GM12878 (cell line): ENCODE results near the gene HPS6. TPM values are rescaled to one million over a fixed set of nuclear protein-coding genes. Genes with fewer than 3 reads are reported as not detected.

ENCODE experiments used
- ATF3 ChIP-seq: IDR thresholded peaks from 2 replicates; pipeline ENCODE4 v1.6.1; 2011; ENCODE audit warnings: low read depth, mild to moderate bottlenecking, low read length, moderate library complexity, borderline replicate concordance; ENCODE audit errors: extremely low read depth
- E4F1 ChIP-seq: fragments of 450-650 bp; IDR thresholded peaks from 2 replicates; pipeline ENCODE4 v1.6.1; 2018; ENCODE audit warnings: borderline replicate concordance, mild to moderate bottlenecking; ENCODE audit not compliant: partially characterized antibody
- ZNF687 ChIP-seq: fragments of 450-650 bp; IDR thresholded peaks from 2 replicates; pipeline ENCODE4 v1.6.1; 2017; ENCODE audit warnings: mild to moderate bottlenecking, moderate library complexity
- polyA plus RNA-seq, 11 experiments: library from polyadenylated mRNA; depleted of rRNA in 4 of 11; unstranded in 6 of 11; stranded (reverse) in 5 of 11; fragments of >200 nt; fragmentation: Nextera tagmentation in 4 of 11; fragmentation: Illumina TruSeq in 1 of 11; extraction: Ambion mirVana in 4 of 11; extraction: Trizol in 1 of 11; gene quantifications; 1 replicate in 1 of 11; 2 replicates in 10 of 11; pipeline versions ENCODE4 v1.2.1 to v1.2.3, GENCODE V29; 2011 to 2016; ENCODE audit warnings: inconsistent platforms in 2 of 11, missing spikeins in 2 of 11, low read depth in 1 of 11
- total RNA-seq, 4 experiments: library from RNA; depleted of rRNA in 3 of 4; stranded (reverse); fragments of >200 nt in 3 of 4; fragmentation: Illumina TruSeq in 1 of 4; extraction: Trizol in 1 of 4; gene quantifications; 2 replicates each; pipeline versions ENCODE4 v1.2.1 to v1.2.3, GENCODE V29; 2013 to 2021

The HPS6 gene
- total and polyA plus RNA-seq, 10 of the 15 experiments (the other 5 are each of a cell fraction or from before 2014, with no cell fraction given): 1.4 to 28.0 (median 12.0) TPM

GRCh38 chr10:102113956-102114857 lies 49.1 kb downstream of the HPS6 start (continued):
- TF ChIP-seq ATF3 (no peak), ZNF687 (no peak), E4F1 (no peak)
